ENCODE measurements around the gene CHAC2. TPM values are rescaled to one million over a fixed set of nuclear protein-coding genes. Genes with fewer than 3 reads are reported as not detected.
"Not testable (repeated sequence)": the region's sequence is repeated elsewhere in the genome, so short reads cannot be mapped to it uniquely, and the experiment has no call there.

CHAC2 gene
- total and polyA plus RNA-seq, 8 donors, result 0.45 to 6.6 (median 4.1) TPM; not detected in 2

- 76 to 84% (median 82%) methylated on average over 4 of the region's 4 CpGs for WGBS, 5 donors
- intact Hi-C loops (cut with DNase I; ENCODE audit: low total_unique reads), result no loop called here
- H3K9me3 ChIP-seq, result no peaks in the 10 kb centered on the region
- TF ChIP-seq CTCF (IDR thresholded peaks at IDR 0.05), result no peak
- no peak for TF ChIP-seq POLR2A (IDR thresholded peaks at IDR 0.05)
- TF ChIP-seq EP300 (IDR thresholded peaks at IDR 0.05), result no peak
- TF ChIP-seq POLR2AphosphoS5 (IDR thresholded peaks at IDR 0.05), result no peak
- no peak overlapping the region for H3K4me3 ChIP-seq
- no peak overlapping the region for H3K27ac ChIP-seq
- DNase-seq, result no peak
- no peaks in the 10 kb centered on the region for H3K4me1 ChIP-seq
- H3K36me3 ChIP-seq, result peaks cover 13 to 62% (median 58%) of the 10 kb centered on the region in 4 donors
- no peaks in the 10 kb centered on the region for H3K27me3 ChIP-seq
These were observed 52.0 kb downstream of the CHAC2 start for GRCh38 chr2:53819634-53820033.

- intact Hi-C loops (cut with DNase I; ENCODE audit: low total_unique reads), result no loop called here
- TF ChIP-seq EP300 (IDR thresholded peaks at IDR 0.05) (no peak), POLR2A (IDR thresholded peaks at IDR 0.05) (no peak), POLR2AphosphoS5 (IDR thresholded peaks at IDR 0.05) (no peak), CTCF (IDR thresholded peaks at IDR 0.05) (no peak)
- no peaks in the 10 kb centered on the region for H3K27me3 ChIP-seq
- peaks cover 9 to 58% (median 54%) of the 10 kb centered on the region in 4 donors for H3K36me3 ChIP-seq
- H3K4me3 ChIP-seq, result no peak overlapping the region
- H3K9me3 ChIP-seq, result no peaks in the 10 kb centered on the region
- no peak overlapping the region for H3K27ac ChIP-seq
- 82 to 94% (median 90%) methylated on average over 9 of the region's 9 CpGs for WGBS, 5 donors
- no peaks in the 10 kb centered on the region for H3K4me1 ChIP-seq
- no peak for DNase-seq
These were observed 52.4 kb downstream of the CHAC2 start for GRCh38 chr2:53820048-53820447.

DNA sequence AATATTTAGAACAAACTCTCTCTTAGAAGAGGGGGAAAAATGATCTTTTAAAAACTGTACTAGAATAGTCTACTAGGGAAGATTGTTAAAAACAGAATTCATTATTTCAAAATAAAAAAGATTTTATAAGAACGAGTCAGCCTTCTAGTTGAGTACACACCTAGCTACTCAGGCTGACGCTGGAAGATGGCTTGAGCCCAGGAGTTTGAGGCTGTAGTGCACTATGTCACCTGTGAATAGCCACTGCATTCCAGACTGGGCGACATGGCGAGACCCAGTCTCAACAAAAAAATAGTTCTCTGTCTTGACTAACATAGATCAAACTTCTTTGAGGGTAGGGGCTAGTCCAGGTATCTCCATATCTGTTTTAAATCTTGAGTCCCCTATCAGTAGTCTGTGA lies 53.1 kb downstream of the CHAC2 start:
- 80 to 93% (median 87%) methylated on average over 4 of the region's 4 CpGs for WGBS, 5 donors
- H3K4me3 ChIP-seq, result no peak overlapping the region
- H3K27ac ChIP-seq, result no peak overlapping the region
- intact Hi-C loops (cut with DNase I; ENCODE audit: low total_unique reads), result no loop called here
- no peak for DNase-seq
- TF ChIP-seq CTCF (IDR thresholded peaks at IDR 0.05) (no peak), POLR2A (IDR thresholded peaks at IDR 0.05) (no peak), POLR2AphosphoS5 (IDR thresholded peaks at IDR 0.05) (no peak), EP300 (IDR thresholded peaks at IDR 0.05) (no peak)
- no peaks in the 10 kb centered on the region for H3K9me3 ChIP-seq
- H3K27me3 ChIP-seq, result no peaks in the 10 kb centered on the region
- H3K4me1 ChIP-seq, result peaks cover 0 to 2% (median 0%) of the 10 kb centered on the region in 4 donors
- peaks cover 7 to 51% (median 47%) of the 10 kb centered on the region in 4 donors for H3K36me3 ChIP-seq

GRCh38 chr2:53821810-53822209 lies 54.2 kb downstream of the CHAC2 start:
- no peak overlapping the region for H3K27ac ChIP-seq
- intact Hi-C loops (cut with DNase I; ENCODE audit: low total_unique reads), result no loop called here
- H3K27me3 ChIP-seq, result no peaks in the 10 kb centered on the region
- H3K4me1 ChIP-seq, result peaks cover 0 to 12% (median 1%) of the 10 kb centered on the region in 4 donors
- DNase-seq, result no peak
- no peak overlapping the region for H3K4me3 ChIP-seq
- WGBS, 5 donors, result 86 to 92% (median 90%) methylated on average over 6 of the region's 6 CpGs
- no peaks in the 10 kb centered on the region for H3K9me3 ChIP-seq
- peaks cover 7 to 40% (median 36%) of the 10 kb centered on the region in 4 donors for H3K36me3 ChIP-seq
- no peak for TF ChIP-seq POLR2A (IDR thresholded peaks at IDR 0.05)
- no peak for TF ChIP-seq CTCF (IDR thresholded peaks at IDR 0.05)
- no peak for TF ChIP-seq POLR2AphosphoS5 (IDR thresholded peaks at IDR 0.05)
- no peak for TF ChIP-seq EP300 (IDR thresholded peaks at IDR 0.05)

- Histone ChIP-seq H3K4me1 (peaks cover 0 to 24% (median 5%) of the 10 kb centered on the region in 4 donors), H3K36me3 (peaks cover 4 to 22% (median 18%) of the 10 kb centered on the region in 4 donors)
- WGBS, 5 donors, result 90 to 91% (median 90%) methylated on average over 9 of the region's 9 CpGs
- H3K4me3 ChIP-seq; H3K27me3 ChIP-seq; H3K9me3 ChIP-seq; H3K27ac ChIP-seq; DNase-seq; intact Hi-C loops (cut with DNase I; ENCODE audit: low total_unique reads): not testable (repeated sequence)
These were observed 56.0 kb downstream of the CHAC2 start for GRCh38 chr2:53823639-53824038.

All from stomach (tissue), 9 donors.